Midbrain (tissue), 1 donor: ENCODE measurements around the gene FAM120C.

Experiments
- DNase-seq: peaks from one replicate; lab custom pipeline; 2025; lab: John Stamatoyannopoulos, UW

Gene FAM120C

GRCh38 chrX:54030329-54030728, 152.7 kb downstream of the FAM120C start:
- DNase-seq: no peak

- DNase-seq: no peak
Observed at GRCh38 chrX:54029529-54030143, 153.4 kb downstream of the FAM120C start.

GRCh38 chrX:54024350-54024749, 158.7 kb downstream of the FAM120C start:
- no peak for DNase-seq
